Stimulated activated CD4-positive, alpha-beta T cell treated with anti-CD3 and anti-CD28 coated beads, Interleukin-4, amount 100 ng/mL, for 24 hours (primary cell): ENCODE data around the gene RIIAD1.
"Not testable (repeated sequence)": the region's sequence is repeated elsewhere in the genome, so short reads cannot be mapped to it uniquely, and the experiment has no call there.

ENCODE experiments used
- DNase-seq: peaks from one replicate; pipeline ENCODE4 v3.0.0-alpha.2; 2020

The RIIAD1 gene

DNA sequence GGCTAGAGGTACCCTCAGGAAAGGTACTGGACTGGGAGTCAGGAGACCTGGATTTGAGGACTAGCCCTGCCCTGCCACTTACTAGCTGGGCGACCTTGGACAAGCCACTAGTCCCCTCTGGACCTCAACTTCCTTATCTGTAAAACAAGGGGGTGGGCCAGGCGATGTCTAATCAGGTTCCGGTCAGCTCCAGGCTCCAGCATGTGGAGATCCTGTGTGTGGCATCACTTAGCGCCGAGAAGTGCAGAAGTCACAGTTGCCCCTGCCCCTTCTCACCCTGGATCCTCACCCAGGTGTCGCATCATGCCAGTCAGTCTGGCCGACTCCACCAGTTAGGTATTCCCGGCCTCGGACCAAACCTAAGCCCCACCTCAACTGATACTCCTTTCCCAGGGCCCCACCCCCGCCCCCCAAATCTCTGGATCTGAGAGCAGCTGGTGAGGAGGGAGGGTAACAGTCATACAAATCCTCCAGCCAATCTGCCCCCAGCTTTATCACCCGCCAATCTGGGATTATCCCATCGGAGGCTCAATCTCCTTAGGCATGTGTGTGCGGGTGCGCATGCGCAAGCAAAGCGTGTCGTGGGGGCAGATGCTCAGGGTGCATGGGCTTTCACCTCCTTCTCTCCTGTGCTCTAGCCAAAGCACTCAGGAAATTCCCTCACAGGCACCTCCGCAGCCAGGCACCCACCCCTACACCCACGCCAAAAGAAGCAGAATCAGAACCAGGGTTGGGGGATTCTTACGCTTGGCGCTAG is 10.1 kb upstream of the RIIAD1 start:
- no peak for DNase-seq

DNA sequence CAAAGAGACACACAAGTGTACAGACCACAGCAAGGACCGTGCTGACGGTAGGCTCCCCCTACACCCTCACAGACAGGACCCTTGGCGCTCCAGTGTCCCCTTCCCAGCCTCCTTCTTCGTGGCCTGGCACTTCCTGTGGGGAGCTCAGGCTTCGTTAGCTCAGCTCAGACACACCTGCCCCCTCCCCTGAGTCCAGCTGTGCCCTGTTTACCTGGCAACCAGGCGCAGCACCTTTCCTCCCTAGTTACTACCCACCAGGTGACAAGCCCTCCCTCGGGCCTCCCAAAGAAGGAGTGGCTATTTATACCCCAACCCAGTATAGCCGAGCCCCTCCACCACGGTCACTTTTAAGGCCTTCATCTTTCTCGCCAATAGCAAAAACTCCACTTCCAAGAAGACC is 9.4 kb upstream of the RIIAD1 start:
- DNase-seq: no peak

DNA sequence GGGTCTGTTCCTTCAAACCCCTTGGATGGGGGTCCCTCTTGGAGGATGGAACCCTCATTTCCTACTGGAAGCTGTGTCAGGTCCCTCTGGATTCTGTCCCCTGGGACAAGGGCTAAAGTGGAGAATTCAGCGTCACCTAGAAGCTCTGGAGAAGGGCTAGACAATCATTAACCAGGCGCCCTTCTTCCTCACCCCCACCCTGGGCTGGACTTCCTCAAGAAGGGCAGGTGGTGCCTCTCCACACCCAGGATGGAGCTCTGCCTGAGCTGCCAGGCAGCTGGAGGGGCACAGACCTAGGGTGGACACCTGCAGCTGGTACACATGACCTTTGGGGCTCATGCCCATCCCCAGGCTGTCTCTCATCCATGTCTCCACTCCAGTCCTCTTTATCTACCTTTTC is 8.3 kb upstream of the RIIAD1 start:
- no peak for DNase-seq

DNA sequence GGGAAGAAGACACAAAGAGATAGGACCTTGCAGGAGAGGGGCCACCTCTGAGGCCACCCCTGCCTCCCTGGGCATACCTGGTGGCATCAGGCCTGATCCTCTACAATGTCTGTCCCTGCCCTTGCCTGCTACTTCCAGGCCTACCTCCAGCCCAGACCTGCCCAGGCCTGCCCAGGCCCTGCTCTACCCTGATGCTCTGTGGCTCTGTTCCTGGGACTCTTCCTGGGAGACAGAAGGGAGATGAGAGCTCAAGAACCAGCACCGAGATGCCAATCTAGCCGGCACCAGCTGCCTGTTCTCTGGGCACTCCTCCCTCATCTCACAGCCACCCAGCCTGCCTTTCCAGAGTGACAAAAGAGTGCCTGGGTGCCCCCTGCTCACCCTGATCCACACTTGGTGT is 7.4 kb upstream of the RIIAD1 start:
- DNase-seq: no peak

DNA sequence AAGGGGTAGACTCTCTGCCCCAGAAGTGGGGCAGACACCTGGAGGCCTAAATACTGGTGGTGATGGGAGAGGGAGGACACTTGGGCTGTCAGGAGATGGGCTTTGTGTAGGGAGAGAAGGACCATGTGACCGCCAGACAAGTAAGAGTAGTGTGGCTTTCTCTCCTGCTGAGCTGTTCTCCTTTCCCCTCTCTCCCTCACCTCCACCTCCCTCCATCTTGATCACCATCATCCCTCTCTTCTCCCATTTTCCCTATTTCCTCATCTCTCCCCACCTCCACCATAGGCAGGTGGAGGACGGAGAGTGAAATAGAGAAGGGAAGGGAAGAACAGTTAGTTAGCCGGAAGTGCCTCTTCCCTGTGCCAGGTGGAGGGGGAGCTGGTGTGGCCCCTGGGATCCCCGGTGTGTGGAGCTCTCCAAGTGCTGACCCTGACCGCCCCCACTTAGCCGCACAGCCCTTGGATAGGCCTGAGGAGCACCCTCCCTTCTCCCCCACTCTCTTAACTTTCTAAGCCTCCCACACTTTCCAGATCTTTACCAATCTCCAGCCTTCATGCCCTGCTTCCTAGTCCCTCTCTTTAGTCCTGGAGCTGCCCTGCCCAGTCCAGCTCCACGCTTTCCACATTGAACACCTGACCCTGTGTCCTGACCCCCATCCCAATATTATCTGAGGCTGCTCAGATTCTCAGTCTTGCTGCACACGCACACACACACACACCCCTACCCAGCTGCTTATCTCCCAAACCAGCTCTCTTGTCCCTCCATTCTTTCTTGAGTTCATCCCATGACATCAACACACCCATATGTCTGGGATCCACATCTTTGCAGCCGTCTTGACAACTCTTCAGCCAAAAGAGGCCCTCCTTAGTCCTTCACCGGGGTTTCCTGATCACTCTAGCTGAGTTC is 6.2 kb upstream of the RIIAD1 start:
- DNase-seq: no peak

DNA sequence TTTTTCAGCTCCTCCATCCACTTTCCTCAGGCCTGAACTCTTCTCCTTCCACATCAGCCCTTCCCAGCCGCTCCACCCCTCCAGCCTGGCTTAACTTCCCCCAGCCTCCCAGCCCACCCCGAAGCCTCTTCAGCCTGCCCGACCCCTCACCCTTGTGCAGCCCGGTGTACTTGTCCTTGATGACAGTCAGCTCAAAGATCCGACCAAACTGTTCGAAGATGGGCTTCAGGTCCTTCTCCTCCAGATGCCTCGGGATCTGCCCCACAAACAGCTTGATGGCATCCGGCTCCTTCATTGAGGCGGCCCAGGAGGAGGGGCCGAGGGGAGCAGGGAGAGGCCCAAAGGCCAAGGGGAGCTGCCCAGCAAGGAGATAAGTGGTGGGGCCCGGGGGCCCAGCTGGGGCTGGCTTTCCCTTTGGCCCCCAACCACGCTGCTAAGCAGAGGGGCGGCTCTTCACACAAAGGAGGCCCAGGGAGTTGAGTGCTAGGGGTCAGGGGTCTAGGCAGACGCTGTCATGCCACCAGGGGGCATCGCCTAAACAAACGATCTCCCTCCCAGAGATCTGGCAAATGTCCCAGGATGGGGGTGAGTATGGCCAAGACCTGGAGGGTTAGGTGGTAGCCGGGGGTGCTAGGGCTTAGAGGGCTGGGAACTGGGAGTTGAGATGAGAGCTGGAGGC is 5.5 kb upstream of the RIIAD1 start:
- DNase-seq: no peak

DNA sequence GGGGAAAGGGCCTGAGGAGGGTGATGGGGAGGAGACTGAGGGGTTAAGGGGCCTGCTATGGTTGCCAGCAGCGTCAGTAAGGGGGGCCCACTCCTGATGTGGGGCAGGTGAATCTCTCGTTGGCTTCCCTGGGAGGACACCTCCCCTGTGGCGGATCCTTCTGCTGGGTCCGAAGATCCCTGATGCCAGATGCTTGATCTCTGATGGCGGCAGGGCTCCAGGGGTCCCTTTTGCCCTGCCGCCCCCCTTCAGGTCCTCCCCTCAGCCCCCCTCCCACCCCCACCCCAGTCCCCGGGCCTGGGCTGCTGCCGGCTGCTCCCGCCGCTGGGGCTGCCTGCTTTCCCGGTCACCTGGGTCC is 4.9 kb upstream of the RIIAD1 start:
- no peak for DNase-seq

DNA sequence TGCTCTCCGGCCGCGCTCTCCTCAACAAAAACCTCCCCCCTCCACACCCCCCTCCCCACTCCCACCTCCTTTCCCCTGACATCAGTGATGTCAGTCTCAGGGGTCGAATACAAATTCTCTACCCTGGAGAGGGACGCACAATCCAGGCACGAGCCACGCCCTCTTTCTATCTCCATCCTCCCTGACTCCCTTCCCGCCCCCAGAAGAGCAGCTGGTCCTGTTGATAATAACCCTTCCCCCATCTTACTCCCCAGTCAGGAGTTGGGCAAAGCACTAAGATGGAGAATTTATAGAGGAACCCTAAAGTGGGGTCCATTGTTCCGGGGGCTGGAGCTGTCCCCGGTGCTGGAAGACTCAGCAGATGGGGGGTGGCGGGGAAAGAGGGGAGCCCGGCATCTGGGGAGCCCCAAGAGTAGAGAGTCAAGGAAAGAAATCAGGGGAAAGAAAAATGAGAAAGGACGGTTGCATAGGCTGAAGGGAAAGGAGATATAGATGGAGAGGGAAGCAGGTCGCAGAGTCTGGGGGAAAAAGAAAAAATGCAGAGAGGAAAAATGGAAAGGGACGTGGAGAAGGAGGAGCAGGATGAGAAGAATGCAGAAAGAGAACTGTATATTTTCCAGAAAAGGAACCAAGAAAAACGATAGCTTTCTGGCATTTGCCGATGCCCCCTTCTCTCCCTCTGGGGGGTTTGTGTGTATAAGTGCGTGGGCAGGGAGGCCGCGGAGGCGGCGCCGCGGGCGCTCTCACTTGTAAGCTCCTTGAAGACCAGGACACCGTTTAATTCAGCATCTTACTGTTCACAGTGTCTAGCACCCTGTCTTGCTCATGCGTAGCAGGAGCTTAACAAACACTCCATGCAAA is 4.3 kb upstream of the RIIAD1 start, which contains the start of gene CELF3:
Gene CELF3 (minus strand): TSS at position 33 of the 861 bp plus-strand sequence. CDS start 783 bp downstream, outside the sequence.
- no peak for DNase-seq

DNA sequence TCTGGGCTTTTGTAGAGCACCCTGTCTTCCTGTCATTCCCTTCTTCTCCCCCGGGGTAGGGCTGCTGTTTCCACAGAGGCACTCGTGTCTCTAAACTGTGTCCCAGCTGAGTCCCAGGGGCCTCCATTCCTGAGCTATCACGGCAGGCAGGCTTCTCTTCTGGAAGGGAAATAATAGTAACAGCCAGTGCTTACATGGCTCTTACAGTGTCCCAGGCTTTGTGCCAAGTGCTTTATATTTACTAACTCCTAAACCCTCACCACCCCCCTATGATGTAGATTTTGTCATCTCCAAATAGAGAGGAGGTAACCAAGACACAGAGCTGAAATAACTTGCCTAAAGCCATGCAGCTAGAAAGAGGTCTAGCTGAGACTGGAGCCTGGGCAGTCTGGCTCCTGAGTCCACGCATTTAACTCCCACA is 3.3 kb upstream of the RIIAD1 start:
- no peak for DNase-seq

DNA sequence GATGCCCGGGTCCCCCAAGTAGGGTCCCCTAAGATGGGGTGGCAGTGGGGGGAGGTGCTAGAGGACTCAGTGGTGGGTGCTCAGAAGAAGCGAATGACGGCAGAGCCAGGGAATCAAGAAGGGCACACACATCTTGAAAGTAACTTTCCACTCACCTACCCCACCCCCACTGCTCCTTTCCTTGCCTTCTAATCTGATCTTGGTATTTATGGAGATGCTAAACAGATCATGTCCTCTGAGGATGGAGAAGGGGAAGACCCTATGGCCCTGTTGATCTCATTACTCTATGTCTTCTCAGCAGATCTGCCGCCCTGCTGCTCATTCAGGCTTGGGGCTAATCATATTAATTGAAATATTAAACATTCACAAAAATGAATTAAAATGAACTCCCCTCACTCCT is 2.7 kb upstream of the RIIAD1 start:
- DNase-seq: no peak

DNA sequence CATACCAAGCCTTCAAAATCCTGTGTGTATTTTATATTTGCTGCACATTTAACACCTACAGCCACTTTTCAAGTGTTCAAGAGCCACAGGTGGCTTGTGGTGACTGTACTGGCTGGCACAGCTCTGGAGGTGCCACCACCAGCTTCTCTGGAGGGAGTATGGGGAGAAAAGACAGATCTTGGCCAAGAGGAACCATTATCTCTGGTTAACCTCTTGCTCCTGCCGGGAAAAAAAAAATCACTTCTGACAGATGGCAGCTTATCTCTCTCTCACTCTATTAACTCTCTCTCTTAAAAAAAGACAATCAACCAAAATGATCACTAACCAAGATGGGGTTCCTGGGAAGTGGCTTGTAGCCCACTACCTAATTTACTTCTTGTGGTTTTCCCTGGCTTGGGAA is 1.2 kb upstream of the RIIAD1 start:
- DNase-seq: no peak

DNA sequence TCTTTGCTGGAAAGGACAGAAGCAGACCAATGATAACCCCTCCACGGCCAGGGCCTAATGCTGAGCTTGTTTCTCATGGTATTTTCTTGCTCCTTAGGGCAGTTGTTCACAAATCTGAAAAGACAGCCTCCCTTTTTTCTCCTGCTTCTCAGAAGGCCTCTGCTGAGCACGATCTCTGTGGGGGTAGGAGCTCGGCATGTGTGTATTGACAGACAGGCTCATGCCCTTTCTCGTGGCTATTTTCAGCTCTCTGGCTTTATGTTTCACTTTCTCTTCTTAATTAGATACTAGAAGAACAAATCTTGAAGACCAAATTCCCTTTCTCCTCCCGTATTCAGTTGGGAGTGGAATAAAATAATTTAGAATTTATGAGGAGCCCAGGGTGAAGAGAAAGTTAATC is 768 bp upstream of the RIIAD1 start:
- no peak for DNase-seq

DNA sequence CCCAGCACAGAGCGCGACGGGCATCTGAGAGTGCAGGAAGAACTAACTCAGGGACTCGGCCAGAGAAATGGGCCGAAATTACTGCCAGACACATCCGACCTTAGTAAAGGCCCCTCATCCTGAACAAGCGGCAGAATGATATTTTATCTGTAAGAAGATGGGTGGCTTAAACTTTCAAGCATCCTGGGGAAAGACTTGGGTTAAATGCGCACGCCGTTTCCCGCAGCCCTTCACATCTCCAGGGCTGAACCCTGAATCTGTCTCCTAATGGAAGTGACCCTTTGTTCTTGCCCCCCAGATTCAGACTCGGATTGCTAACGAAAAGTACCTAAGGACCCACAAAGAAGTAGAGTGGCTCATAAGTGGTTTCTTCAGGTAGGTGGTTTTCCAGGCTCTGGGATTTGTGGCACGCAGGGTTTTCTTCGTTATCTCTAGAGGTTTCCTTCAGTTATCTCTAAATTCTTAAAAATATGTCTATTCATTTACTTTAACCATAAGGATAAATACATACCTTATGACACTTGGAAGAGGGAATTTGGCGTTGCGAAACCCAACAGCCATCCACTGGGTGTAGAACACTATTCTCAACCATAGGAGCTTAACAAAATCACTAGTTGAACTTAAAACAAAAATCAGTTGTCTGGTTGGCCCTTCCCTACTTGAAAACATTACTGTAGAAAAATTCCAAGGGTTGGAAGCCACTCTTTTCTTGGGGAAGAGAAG is 627 bp downstream of the RIIAD1 start:
- DNase-seq: no peak

DNA sequence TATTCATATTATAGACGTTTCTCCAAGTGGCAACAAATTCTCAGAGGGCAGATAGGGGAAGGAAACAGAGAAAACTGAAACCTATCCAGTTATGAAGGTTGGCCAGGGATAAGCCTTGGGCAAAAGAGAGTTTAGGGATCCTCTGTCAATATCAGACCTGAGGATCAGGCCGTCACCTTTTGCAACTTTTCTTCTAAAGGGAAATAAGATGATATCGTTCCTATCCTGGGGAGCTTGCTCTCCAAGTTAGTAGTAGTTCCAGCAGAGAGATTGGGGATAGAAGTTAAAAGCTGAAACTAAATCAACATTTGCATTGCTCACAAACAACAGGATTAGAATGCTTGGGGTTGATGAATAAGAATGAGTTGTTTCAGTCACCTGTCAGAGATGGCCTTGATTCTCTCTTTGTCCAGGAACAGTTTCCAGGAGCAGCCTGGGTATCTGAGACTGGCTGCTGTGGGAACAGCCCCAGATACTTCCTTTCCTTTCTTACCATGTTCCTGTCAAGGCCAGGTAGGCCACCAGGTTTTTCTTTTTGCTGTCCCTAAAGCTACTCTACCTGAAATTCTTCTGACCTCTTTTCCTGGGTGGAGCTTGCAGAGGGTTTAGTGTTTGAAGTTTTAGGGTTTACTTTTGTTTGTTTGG is 2.5 kb downstream of the RIIAD1 start:
- no peak for DNase-seq

DNA sequence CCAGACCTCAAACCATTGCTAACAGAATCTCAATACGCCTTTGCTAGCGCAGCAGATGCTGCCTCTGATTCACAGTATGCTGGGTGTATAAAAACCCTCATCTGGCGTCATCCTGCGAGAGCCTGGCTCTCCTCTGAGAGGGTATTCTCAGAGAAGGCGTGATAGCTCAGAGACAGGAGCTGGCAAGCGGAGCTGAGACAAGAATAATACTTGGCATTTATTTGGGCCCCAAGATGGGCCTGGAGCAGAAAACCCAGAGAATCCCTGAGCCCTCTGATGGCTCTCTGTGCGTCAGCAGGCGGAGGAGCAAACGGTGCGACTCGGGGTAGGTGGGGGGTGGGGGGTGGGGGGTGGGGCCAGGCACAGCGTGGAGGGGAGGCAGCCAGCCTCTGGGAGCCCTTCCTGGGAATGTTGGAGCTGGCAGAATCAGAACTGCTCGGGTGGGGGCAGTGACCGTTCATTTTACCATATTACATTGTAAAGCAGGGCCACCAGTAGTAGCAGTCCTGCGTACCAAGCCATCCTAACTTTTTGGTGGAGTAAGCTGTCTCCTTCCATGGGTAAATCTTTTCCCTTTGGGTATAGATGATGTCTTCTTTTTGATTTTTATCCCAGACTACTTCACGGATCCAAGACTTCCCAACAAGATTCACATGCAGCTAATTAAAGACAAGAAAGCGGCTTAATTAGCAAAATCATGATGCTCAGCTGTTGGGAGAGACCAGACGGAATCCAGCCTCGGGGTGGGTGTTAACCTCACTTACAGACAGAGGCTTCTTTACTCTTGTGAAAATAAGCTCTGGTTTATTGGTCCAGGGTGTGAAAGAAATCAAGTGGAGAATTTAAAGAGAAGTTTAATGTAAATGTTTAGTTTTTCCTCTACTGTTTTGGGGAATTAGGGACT is 7.1 kb downstream of the RIIAD1 start:
- no peak for DNase-seq

DNA sequence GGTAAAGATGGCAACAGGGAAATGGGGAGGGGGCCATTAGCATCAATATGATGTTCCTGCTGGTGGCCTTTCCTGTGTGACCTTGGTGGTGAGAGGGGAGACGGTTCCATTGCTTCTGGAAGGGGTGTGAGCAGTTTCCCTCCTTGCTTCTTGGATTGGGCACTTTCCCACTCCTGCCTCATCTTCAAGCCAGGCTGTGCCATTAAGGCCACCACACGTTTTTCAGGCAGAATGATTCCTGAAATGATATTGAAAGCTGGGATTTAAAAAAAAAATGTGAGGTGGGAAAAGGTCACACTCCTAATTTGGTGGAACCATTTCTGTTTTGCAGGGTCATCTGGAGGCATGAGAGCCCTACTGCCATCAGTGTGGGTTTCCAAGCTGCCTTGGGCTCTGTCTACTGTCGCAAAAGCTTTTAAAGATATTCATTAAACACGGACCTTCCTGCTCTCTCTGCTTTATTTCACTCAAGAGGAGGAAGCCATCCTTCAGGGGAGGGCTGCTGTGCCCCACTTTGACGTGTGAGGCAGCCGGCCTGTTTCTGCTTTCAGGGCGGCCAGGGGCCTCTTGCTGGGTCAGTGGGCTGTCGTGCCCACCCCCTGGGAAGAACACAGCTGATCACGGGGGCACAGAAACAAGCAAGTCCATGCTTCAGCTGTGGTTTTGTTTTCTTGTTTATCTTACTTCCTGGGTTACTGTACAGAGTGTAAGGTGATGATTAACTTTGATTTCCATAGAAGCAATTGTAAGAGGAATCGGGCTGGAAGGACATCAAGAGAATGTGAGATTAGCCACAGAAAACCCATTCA is 8.0 kb downstream of the RIIAD1 start:
- no peak for DNase-seq

DNA sequence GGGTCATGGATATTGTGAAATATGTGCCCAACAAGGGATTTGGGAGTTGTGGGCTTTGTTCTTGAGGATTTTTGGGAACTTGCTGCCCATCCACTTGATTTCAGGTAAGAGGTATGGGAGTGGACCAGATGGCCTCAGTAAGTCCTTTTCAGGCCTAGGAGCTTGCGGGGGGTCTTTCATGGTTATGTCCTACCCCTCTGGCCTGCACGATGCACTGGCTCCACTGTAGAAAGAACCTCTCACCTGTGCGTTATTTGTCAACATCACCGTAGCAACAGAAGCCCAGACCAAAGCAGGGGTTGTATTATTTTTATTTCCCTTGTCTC is 8.6 kb downstream of the RIIAD1 start:
- no peak for DNase-seq

DNA sequence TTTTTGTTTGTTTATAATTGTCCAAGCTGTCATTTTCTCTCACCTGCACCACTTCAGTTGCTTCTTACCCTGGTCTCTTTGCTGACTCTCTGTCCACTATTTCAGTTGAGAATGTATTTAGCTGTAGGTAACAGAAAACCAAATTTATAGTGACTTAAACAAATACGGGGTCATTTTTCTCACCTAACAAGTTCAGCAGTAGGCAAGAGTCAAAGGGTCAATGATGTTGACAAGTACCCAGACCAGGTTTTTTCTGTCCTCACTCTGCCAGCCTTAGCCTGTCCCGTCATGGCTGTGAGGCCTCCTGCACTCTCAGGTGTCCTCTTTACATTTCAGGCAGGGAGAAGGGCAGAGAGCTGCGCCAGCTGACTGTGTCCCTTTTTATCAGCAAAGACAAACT is 11.8 kb downstream of the RIIAD1 start:
- DNase-seq: no peak

DNA sequence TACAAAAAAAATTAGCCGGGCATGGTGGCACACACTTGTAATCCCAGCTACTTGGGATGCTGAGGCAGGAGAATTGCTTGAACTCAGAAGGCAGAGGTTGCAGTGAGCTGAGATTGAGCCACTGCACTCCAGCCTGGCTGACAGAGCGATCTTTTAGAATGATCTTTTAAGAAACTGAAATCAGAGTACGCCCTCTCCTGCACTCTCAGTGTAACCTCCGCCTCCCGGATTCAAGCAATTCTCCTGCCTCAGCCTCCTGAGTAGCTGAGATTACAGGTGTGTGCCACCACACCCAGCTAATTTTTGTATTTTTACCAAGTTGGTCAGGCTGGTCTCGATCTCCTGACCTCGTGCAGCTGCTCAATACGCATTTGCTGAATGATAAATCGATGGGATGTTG is 12.7 kb downstream of the RIIAD1 start:
- DNase-seq: not testable (repeated sequence)

DNA sequence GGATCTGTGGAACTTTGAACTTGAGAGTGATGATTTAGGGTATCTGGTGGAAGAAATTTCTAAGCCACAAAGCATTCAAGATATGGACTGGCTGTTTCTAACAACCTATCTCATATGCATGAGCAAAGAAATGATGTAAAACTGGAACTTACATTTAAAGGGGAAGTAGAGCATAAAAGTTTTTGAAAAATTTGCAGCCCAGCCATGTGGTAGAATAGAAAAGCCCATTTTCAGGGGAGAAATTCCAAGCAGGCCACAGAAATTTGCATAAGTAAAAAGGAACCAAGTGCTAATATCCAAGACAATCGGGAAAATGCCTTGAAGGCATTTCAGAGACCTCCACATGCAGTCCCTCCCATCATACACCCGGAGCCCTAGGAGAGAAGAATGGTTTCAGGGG is 15.7 kb downstream of the RIIAD1 start:
- no peak for DNase-seq
